Kidney epithelial cell (primary cell): Measurements from ENCODE around the gene SLC22A17. TPM values are rescaled to one million over a fixed set of nuclear protein-coding genes. Genes with fewer than 3 reads are reported as not detected.
"Not testable (repeated sequence)": the region's sequence is repeated elsewhere in the genome, so short reads cannot be mapped to it uniquely, and the experiment has no call there.

Experiments used
- DNase-seq: peaks from one replicate; pipeline ENCODE4 v3.0.0-alpha.2; 2010; ENCODE audit warnings: low read depth
- H3K27me3 ChIP-seq: 2 replicates; pipeline ENCODE4 v1.6.0; 2011; ENCODE audit warnings: low read length; ENCODE audit not compliant: control insufficient read depth, insufficient read depth
- H3K36me3 ChIP-seq: 2 replicates; pipeline ENCODE4 v1.5.1; 2011; ENCODE audit warnings: low read length; ENCODE audit not compliant: control insufficient read depth, insufficient read depth
- H3K4me3 ChIP-seq: 2 replicates; pipeline ENCODE4 v1.5.1; 2011; ENCODE audit warnings: low read depth, mild to moderate bottlenecking, control low read depth, low read length
- total RNA-seq: library from RNA; depleted of rRNA; stranded (reverse); fragments of >200 nt; gene quantifications from 2 replicates; pipeline ENCODE4 v1.2.3, GENCODE V29; 2015
- TF ChIP-seq, protein P1 (sequence below): IDR thresholded peaks from 2 replicates; pipeline ENCODE4 v1.5.1; 2011; ENCODE audit warnings: mild to moderate bottlenecking, moderate library complexity, low read length, control low read depth, inconsistent platforms; ENCODE audit not compliant: insufficient read depth, poor library complexity, severe bottlenecking

Gene SLC22A17
- total RNA-seq, 1 donor from 2014 or later = 7.8 TPM

DNA sequence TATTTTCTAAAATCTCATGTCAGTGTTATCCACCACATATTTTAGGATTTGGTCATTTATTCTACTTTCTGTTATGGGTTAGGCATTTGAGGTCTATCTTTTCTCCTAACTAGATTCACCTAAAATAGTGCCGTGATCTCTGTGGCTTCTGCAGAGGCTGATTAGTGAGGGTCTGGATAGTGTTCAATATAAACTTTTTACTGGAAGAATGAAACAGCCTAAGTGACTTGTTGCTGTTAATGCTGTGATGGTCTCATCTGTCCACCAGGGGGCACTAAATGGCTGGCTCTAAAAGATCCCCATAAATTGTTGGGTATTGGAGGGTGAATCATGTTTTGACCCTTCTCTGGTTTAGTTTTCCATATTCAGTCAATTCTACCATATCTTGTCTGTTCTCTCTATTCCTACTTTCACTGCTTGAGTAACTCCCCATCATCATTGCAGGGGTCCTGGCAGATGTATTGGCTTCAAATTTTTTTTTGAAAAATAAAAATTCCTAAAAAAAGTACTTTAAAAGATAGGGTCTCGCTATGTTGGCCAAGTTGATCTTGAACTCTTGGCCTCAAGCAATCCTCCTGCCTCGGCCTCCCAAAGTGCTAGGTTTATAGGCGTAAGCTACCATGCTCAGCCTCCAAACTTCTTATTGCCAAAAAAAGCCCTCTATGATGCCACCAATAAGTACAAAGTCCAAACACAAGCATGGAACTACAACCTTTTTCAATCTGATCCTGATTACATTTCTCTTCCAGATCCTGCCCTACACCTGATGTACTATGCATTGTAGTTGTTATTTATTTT lies 24.5 kb downstream of the SLC22A17 start:
- Histone ChIP-seq H3K36me3 (no peaks in the 10 kb centered on the region), H3K27me3 (no peaks in the 10 kb centered on the region), H3K4me3 (no peak overlapping the region)
- peak; percentile 31 for DNase-seq
- TF ChIP-seq, protein P1, sequence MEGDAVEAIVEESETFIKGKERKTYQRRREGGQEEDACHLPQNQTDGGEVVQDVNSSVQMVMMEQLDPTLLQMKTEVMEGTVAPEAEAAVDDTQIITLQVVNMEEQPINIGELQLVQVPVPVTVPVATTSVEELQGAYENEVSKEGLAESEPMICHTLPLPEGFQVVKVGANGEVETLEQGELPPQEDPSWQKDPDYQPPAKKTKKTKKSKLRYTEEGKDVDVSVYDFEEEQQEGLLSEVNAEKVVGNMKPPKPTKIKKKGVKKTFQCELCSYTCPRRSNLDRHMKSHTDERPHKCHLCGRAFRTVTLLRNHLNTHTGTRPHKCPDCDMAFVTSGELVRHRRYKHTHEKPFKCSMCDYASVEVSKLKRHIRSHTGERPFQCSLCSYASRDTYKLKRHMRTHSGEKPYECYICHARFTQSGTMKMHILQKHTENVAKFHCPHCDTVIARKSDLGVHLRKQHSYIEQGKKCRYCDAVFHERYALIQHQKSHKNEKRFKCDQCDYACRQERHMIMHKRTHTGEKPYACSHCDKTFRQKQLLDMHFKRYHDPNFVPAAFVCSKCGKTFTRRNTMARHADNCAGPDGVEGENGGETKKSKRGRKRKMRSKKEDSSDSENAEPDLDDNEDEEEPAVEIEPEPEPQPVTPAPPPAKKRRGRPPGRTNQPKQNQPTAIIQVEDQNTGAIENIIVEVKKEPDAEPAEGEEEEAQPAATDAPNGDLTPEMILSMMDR = peak; percentile 82

DNA sequence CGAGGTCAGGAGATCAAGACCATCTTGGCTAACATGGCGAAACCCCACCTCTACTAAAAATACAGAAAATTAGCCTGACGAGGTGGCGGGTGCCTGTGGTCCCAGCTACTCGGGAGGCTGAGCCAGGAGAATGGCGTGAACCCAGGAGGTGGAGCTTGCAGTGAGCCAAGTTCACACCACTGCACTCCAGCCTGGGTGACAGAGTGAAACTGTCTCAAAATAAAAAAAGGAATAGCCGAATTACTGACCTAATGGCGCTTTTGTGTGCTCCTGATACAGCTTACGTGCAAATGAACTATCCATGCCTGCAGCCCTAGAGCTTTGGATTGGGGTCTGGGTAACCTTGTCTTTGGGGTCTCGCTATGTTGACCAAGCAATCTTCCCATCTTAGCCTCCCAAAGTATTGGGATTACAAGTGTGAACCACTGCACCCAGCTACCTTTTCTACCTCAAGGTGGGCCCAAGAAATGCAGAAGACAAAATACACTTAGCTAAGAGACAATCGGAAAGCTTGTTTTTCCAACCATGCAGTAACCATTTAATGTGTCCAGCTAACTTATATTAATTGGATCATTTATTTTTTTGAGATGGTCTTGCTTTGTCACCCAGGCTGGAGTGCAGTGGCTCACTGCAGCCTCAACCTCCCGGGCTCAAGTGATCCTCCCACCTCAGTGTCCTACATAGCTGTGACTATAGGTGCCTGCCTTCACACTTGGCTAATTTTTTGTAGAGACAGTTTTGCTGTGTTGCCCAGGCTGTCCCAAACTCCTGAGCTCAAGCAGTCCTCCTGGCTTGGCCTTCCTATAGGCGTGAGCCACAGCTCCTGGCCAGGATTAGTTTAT lies 26.0 kb downstream of the SLC22A17 start:
- DNase-seq = no peak
- Histone ChIP-seq H3K36me3 (no peaks in the 10 kb centered on the region), H3K27me3 (no peaks in the 10 kb centered on the region), H3K4me3 (no peak overlapping the region)
- TF ChIP-seq, protein P1 = no peak

DNA sequence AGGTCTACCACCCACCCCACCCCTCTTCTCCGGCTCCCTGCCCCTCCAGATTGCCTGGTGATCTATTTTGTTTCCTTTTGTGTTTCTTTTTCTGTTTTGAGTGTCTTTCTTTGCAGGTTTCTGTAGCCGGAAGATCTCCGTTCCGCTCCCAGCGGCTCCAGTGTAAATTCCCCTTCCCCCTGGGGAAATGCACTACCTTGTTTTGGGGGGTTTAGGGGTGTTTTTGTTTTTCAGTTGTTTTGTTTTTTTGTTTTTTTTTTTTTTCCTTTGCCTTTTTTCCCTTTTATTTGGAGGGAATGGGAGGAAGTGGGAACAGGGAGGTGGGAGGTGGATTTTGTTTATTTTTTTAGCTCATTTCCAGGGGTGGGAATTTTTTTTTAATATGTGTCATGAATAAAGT lies 26.9 kb downstream of the SLC22A17 start:
- H3K36me3 ChIP-seq, H3K4me3 ChIP-seq, DNase-seq, H3K27me3 ChIP-seq: not testable (repeated sequence)

DNA sequence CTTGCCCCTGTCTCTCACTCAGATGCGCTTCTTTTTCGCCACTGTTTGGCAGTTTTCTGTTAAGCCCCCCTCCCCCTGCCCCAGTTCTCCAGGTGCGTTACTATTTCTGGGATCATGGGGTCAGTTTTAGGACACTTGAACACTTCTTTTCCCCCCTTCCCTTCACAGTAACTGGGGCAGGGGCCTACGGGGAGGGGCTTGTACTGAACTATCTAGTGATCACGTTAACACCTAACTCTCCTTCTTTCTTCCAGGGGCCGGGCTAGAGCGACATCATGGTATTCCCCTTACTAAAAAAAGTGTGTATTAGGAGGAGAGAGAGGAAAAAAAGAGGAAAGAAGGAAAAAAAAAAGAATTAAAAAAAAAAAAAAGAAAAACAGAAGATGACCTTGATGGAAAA lies 27.7 kb downstream of the SLC22A17 start:
- Histone ChIP-seq H3K4me3 (no peak overlapping the region), H3K27me3 (no peaks in the 10 kb centered on the region), H3K36me3 (no peaks in the 10 kb centered on the region)
- TF ChIP-seq, protein P1 = no peak
- no peak for DNase-seq

DNA sequence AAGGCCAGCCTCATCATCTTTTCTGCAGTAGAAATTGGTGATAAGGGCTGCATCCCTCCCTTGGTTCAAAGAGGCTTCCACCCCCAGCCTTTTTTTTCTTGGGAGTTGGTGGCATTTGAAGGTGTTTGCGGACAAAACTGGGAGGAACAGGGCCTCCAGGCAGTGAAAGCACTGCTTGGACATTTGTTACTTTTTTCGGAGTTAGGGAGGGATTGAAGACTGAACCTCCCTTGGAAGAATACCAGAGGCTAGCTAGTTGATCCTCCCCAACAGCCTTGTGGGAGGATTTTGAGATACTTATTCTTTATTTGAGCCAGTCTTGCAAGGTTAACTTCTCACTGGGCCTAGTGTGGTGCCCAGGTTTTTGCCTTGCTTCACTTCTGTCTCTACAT lies 28.2 kb downstream of the SLC22A17 start:
- no peak for DNase-seq
- Histone ChIP-seq H3K4me3 (no peak overlapping the region), H3K27me3 (no peaks in the 10 kb centered on the region), H3K36me3 (no peaks in the 10 kb centered on the region)
- TF ChIP-seq, protein P1 = no peak

DNA sequence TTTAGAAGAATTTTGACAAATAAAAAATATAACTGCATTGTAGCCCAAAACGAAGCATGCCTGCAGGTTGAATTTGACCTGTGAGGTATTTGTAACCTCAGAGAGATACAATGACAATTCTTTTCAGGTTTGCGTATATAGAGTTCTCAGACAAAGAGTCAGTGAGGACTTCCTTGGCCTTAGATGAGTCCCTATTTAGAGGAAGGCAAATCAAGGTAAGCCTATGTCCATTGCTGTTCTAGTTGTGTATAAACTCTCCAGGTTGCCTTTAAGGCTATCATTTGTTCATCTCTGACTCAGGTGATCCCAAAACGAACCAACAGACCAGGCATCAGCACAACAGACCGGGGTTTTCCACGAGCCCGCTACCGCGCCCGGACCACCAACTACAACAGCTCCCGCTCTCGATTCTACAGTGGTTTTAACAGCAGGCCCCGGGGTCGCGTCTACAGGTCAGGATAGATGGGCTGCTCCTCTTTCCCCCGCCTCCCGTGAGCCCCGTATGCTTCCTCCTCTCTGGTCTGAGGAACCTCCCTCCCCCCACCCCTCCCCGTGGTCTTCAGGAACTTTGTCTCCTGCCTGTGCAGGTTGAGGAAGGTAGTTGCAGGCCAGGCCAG lies 28.7 kb downstream of the SLC22A17 start:
- Histone ChIP-seq H3K4me3 (no peak overlapping the region), H3K27me3 (no peaks in the 10 kb centered on the region)
- TF ChIP-seq, protein P1 = no peak

More for the DNA sequence above, 28.7 kb downstream of the SLC22A17 start:
- DNase-seq = no peak
- H3K36me3 ChIP-seq = no peaks in the 10 kb centered on the region
